A673 (cell line): Measurements from ENCODE around the gene NEK8.

Experiments
- EZH2 ChIP-seq: fragments of 200-600 bp; sonication (generic); IDR thresholded peaks from 2 replicates; pipeline ENCODE4 v1.6.1; 2017; ENCODE audit warnings: borderline replicate concordance, low read depth, mild to moderate bottlenecking, mixed read lengths, antibody characterized with exemption, low read length; ENCODE audit not compliant: poor library complexity, severe bottlenecking
- TF ChIP-seq, protein P1 (sequence below): fragments of 300-800, 200-600 bp; sonication (generic); conservative IDR thresholded peaks from 2 replicates; pipeline ENCODE4 v1.5.1; 2017; ENCODE audit warnings: low read depth, mild to moderate bottlenecking, antibody characterized with exemption, low read length, moderate library complexity, mixed read lengths

DNA sequence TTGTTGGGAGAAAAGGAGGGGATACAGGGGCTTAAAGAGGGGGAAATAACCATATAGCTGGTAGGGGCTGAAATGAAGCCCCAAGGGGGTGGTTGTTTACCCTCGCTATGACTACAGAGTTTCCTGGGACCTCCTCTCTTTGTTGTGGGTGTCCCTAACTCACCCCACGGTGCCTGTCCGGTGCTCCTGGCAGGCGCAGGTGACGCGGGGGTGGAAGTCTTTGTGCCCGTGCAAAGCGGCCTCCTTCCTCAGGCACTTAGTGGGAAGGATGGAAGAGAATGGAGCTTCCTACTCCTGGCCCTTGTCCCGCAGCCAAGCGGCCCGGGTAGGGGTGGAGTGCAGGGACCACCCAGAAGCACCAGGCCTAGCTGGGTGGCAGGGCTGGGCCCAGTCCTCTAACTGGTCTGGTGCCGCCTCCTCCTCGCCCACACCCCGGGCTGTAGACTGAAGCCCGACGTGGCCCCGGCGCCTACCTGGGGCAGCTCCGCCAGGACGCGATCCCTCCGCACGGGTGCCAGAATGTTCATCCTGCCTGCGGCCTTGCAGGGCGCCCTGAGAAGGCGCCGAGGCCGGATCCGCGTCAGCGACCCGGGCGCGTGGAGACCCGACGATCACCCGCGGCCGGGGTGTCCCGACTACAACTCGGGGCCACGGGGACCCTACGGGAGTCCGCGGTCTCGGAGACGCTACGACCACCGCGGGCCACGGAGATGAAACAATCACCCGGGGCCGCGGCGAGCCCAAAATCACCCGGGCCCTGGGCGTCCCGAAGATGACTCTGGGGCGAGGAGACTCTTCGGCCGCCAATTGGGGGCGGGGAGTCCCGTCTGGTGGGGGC, 11.6 kb upstream of the NEK8 start:
- TF ChIP-seq, protein P1, sequence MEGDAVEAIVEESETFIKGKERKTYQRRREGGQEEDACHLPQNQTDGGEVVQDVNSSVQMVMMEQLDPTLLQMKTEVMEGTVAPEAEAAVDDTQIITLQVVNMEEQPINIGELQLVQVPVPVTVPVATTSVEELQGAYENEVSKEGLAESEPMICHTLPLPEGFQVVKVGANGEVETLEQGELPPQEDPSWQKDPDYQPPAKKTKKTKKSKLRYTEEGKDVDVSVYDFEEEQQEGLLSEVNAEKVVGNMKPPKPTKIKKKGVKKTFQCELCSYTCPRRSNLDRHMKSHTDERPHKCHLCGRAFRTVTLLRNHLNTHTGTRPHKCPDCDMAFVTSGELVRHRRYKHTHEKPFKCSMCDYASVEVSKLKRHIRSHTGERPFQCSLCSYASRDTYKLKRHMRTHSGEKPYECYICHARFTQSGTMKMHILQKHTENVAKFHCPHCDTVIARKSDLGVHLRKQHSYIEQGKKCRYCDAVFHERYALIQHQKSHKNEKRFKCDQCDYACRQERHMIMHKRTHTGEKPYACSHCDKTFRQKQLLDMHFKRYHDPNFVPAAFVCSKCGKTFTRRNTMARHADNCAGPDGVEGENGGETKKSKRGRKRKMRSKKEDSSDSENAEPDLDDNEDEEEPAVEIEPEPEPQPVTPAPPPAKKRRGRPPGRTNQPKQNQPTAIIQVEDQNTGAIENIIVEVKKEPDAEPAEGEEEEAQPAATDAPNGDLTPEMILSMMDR: no peak
- TF ChIP-seq EZH2: no peak
